ENCODE data around the gene PLEKHM2.

The PLEKHM2 gene

GRCh38 chr1:15744122-15744679 lies 60.1 kb downstream of the PLEKHM2 start:
- no peak for DNase-seq

GRCh38 chr1:15747378-15747777 lies 63.3 kb downstream of the PLEKHM2 start:
- no peak for DNase-seq

GRCh38 chr1:15748264-15748663 lies 64.1 kb downstream of the PLEKHM2 start:
- DNase-seq: no peak

DNA sequence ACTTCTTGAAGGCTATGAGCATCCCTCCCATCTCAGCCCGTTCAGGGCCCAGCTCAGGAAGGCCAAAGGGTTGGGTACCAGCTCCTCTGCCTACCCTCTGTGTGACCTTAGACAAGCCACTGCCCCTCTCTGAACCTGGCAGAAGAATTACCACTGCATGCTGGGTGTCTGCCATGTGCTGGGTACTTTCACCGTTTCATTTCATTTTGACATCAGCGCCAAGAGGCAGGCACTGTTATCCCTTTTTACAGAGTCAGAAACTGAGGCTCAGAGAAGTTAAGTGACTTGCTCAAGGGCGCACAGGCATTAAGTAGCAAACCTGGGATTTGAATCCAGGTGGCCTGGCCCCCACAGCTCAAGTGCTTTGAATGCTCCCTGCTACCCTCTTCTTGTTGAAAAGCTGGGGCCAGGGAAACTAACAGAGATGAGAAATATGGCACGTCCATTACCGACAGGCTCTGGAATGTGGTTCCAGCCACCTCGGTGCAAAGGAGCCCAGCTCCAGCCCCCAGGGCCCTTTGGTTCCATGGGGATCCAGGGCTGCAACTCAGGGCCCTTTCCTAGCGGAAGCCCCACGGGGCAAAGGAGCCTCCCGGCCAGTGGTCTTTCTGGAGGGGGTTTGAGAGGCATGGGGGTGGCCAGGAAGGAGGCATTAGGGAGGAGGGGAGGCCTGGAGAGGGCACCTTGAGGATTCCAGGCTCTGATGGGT lies 64.7 kb downstream of the PLEKHM2 start:
- no peak for DNase-seq

- DNase-seq: no peak
Observed at GRCh38 chr1:15749399-15750291, 65.5 kb downstream of the PLEKHM2 start.

DNA sequence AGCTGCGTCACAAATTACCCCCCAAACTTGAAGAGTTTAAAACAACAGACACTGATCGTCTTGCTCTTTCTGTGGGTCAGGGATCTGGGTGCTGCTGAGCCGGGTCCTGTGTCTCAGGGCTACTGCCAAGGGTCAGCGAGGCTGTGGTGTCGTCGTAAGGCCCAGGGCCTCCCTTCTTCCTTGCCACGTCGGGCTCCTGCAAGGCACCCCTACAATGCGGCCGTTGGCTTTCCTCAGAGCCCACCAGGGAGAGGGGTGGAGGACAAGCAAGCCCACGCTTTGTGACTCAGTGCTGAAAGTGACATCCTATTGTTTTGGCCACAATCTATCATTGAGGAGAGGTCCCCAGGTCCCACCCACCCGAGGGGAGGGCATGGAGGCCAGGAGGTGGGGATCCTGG lies 66.8 kb downstream of the PLEKHM2 start:
- no peak for DNase-seq

GRCh38 chr1:15751717-15752116 lies 67.6 kb downstream of the PLEKHM2 start:
- DNase-seq: no peak

DNA sequence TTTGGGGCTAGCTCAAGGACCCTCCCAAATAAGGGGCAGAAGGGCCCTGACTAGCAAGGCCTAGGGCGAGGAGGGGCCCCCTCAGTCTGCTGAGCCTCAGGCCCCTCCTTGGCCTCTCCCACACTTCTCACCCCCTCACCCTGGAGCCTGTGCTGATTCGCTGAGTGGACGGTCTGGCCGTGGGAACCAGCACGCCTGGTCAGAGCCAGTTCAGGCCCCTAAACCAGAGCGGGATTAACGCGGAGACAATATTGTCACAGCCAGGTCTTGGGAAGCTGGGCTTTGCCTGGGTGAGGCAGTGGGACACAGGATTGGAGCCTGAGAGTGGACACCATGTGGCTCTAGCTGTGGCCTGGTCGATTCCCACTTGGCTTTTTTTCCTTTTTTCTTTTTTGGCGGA lies 69.7 kb downstream of the PLEKHM2 start:
- no peak for DNase-seq

GRCh38 chr1:15755021-15755645 lies 71.0 kb downstream of the PLEKHM2 start:
- DNase-seq: no peak

GRCh38 chr1:15755646-15756040 lies 71.5 kb downstream of the PLEKHM2 start:
- DNase-seq: no peak

DNA sequence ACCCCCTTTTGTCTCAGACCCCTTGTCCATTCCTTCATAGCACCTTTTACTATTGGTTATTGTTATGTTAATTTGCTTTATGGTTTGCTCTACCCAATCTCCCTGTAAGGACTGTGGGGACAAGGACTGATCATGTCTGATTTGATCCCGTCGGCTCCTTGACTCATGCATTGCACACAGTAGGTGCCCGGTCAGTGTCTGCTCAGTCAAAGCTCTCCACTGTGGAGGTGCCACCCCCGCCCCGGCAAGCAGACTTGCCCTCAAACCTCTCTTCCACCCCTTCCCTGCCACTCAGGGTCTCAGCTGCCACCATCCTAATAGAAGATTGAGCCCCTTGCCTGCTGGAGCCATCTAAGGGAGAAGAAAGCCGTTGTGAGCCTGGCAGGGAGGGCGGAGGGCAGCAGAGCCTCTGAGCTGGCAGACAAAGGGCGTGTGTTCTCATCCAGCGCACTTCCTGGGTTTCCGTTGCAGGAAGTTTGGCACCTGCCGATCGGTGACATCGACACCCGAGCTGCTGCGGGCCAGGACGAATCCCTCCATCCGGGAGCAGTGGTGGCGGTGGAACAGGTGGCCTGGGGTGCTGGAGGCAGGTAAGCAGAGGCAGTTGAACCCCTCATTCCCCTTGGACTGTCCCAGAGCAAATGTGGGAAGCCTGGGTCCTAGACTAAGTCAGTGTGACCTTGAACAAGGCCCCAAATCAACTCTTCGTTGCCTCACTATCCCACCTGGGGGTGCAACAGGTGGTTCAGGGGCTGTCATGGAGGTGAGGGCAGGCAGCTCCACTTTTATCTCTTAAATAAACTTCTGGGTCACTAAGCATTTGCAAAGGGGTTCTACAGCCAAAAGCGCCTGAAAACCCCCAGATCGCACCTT lies 72.3 kb downstream of the PLEKHM2 start:
- no peak for DNase-seq

DNA sequence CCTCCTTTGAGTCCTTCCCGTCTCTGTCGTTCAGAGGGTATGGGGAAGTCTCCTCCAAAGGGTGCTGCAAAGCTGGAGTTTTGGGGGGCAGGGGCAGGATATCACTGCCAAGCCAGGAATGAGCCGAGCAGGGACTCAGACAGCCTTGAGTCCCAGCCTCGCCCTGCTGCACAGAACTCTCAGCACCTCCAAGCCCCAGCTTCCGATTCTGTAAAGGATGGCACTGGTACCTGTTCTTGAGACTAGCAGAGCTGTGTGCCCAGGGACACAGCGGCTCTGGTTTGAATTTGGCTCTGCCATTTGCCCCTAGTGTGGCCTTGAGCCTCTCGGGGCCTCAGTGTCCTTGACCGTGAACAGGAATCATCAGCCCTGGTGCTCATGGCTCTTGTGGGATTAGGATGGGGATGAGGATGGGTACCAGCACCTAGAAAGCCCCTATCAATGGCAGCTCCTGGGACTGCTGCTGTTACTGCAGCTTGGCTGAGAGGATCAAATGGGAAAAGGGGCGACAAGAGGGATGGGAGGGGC lies 73.0 kb downstream of the PLEKHM2 start:
- no peak for DNase-seq

DNA sequence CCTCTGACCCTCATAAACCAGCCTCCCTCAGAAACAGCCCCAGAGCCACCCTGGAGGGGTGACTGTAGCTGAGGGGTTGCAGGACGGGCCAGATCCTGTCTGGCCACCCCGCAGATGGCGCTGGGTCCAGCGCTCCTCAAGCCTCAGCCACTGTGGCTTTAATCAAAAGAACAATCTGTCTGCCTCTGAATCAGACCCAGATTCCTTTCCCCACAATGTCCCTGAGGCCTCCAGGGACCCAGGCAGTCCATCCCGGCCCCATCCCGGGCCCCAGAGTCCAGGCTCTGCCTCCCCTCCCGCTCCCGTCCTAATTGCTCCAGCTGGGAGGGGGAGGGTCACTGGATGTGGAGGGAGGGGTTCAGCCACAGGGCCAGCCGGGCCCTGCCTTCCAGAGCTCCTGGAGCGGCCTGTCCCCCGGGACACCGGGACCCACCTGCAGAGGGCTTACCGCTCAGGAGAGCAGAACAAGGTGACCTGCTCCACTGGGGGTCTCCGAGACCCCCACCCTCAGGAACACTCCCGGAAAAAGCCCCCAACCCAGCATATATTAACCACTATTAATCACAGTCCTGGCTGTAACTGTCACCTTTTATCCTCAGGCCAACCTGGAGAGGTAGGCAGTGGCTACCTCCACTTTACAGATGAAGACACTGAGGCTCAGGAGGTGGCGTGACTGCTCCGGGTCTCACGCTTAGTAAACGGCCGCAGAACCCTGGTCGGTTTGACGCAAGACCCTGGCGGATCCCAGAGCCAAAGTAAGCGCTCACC lies 73.6 kb downstream of the PLEKHM2 start:
- no peak for DNase-seq

DNA sequence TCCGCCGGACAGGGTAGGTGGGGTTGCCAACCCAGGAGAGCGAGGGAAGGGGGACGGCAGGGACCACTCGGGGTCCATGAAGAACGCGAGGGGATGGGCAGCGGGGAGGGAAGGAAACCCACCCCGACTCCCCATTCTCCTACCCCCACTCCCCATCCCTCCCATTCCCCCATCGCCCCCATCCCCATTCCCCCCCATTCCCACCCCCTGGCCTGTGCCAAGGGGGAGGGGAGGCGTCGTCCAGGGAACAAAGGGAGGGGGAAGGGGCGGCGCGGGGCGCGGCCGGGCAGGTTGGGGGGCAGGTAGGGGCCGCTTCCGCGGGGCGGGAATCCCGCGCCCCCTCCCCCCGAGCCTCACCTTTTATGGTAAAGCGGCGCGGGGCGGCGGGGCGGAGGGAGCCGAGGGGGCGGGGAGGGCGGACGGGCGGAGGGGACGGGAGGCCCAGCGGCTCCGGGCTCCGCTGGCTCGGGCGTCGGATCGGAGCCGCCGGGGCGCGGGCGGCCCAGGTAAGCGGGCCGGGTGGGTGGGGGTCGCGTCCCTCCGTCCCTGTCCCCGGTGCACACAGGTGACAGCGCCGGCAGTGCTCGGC lies 74.3 kb downstream of the PLEKHM2 start, which contains the start of gene FBLIM1:
FBLIM1 (plus strand) TSS at position 453 of the 589 bp plus-strand sequence. CDS start 6,189 bp downstream, outside the sequence.
- DNase-seq: no peak

DNA sequence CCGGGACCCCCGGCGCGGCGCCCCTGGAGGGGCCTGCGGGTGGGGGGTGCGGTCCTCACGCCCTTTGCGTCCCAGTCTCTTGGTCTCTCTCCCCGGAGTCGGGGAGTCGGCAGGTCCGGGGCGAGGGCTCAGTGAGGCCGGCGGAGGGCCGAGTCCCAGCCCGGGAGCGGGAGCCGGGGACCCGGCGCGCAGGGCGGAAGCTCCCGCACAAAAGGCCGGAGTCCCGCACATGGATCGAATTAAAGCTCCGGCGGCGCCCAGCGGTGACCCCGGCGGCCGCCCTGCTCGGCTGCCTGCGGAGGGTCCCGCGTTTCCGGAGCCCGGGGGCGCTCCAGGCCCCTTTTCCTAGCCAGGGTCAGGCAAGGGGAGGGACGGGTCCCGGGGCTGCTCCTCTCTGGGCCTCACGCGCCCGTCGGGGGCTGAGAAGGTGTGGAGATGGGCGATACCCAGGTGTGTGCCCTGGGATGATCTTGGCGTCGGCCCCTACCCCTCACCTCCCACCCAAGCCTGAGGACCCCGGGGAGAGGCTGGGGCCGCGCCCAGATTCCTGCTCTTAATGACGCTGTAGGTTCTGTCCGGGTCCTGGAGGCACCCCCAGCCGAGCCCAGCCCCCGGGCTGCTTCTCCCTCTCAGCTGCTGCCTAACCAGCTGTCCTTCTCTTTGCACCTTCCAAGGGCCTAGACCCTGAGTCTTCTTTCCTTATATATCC lies 75.0 kb downstream of the PLEKHM2 start:
- DNase-seq: no peak

- no peak for DNase-seq
Observed at GRCh38 chr1:15760520-15761211, 76.5 kb downstream of the PLEKHM2 start.

- no peak for DNase-seq
Observed at GRCh38 chr1:15761366-15762128, 77.4 kb downstream of the PLEKHM2 start.

DNA sequence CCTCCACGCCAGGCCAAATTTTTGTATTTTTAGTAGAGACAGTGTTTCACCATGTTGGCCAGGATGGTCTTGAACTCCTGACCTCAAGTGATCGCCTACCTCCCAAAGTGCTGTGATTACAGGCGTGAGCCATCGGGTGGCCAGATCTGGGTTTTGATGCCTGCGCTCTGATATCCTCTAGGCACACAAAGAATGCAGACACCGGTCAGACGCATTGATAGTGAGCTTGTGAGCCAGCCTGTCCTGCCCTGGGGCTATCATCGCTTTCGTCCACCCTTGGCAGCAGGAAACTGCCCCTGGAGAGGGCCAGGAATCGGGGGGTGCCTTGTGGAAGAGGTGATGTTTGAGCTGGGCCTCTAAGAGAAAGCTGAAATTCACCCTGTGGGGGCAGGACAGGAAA lies 78.4 kb downstream of the PLEKHM2 start:
- no peak for DNase-seq
